H1 (cell line): ENCODE measurements around the gene FAM193B. TPM values are rescaled to one million over a fixed set of nuclear protein-coding genes. Genes with fewer than 3 reads are reported as not detected.

Experiments
- ATF3 ChIP-seq: IDR thresholded peaks from 2 replicates; pipeline ENCODE4 v1.6.1; 2011; ENCODE audit warnings: low read depth, mild to moderate bottlenecking, low read length; ENCODE audit not compliant: insufficient read depth
- BRCA1 ChIP-seq: IDR thresholded peaks from 2 replicates; pipeline ENCODE4 v1.6.1; 2012; ENCODE audit warnings: low read depth, low read length, improper control_type of control experiment
- CBX5 ChIP-seq: fragments of 300-800, 300-1000 bp; sonication (generic); IDR thresholded peaks from 2 replicates; pipeline ENCODE4 v1.7.1; 2016; ENCODE audit warnings: antibody characterized with exemption, low read length, low read depth
- EGR1 ChIP-seq: IDR thresholded peaks from 2 replicates; pipeline ENCODE4 v1.6.1; 2011; ENCODE audit warnings: low read depth, low read length, borderline replicate concordance
- EP300 ChIP-seq, 2 experiments: IDR thresholded peaks; 1 replicate in 1 of 2; 2 replicates in 1 of 2; pipeline ENCODE4 v1.6.1; 2011 to 2012; ENCODE audit warnings: low read depth in 2 of 2, low read length in 2 of 2, mild to moderate bottlenecking in 2 of 2, borderline replicate concordance in 1 of 2, inconsistent platforms in 1 of 2, moderate library complexity in 1 of 2
- EZH2 ChIP-seq: fragments of 200-600 bp; sonication (generic); IDR thresholded peaks from 2 replicates; pipeline ENCODE4 v1.7.1; 2012; ENCODE audit warnings: low read depth, mild to moderate bottlenecking, moderate library complexity, low read length, inconsistent platforms; ENCODE audit not compliant: severe bottlenecking
- FOSL1 ChIP-seq: IDR thresholded peaks from 2 replicates; pipeline ENCODE4 v1.6.1; 2011; ENCODE audit warnings: mild to moderate bottlenecking, low read depth, low read length, moderate library complexity; ENCODE audit not compliant: insufficient read depth
- JUN ChIP-seq: IDR thresholded peaks from 2 replicates; pipeline ENCODE4 v1.6.1; 2011; ENCODE audit warnings: low read depth, mild to moderate bottlenecking, improper control_type of control experiment, low read length
- MAFK ChIP-seq: IDR thresholded peaks from 2 replicates; pipeline ENCODE4 v1.6.1; 2012; ENCODE audit warnings: low read depth, mild to moderate bottlenecking, improper control_type of control experiment, low read length
- PHF8 ChIP-seq: fragments of 200-600 bp; sonication (generic); conservative IDR thresholded peaks from 2 replicates; pipeline ENCODE4 v1.7.1; 2012; ENCODE audit warnings: low read depth, mild to moderate bottlenecking, inconsistent platforms, low read length, moderate library complexity
- RFX5 ChIP-seq: IDR thresholded peaks from 2 replicates; pipeline ENCODE4 v1.6.1; 2011; ENCODE audit warnings: low read depth, low read length, improper control_type of control experiment, borderline replicate concordance
- RXRA ChIP-seq: IDR thresholded peaks from 2 replicates; pipeline ENCODE4 v1.6.1; 2011; ENCODE audit warnings: low read depth, mild to moderate bottlenecking, low read length, moderate library complexity; ENCODE audit not compliant: insufficient read depth
- SIN3A ChIP-seq, 2 experiments: IDR thresholded peaks in 1 of 2; conservative IDR thresholded peaks in 1 of 2; 2 replicates each; pipeline ENCODE4 v1.6.1; 2011 to 2012; ENCODE audit warnings: low read length in 2 of 2, improper control_type of control experiment in 1 of 2, low read depth in 1 of 2, mild to moderate bottlenecking in 1 of 2
- SUZ12 ChIP-seq: fragments of 200-600 bp; sonication (generic); IDR thresholded peaks from 2 replicates; pipeline ENCODE4 v1.6.1; 2012; ENCODE audit warnings: mild to moderate bottlenecking, inconsistent platforms, low read length, moderate library complexity, mixed read lengths
- USF2 ChIP-seq: IDR thresholded peaks from 2 replicates; pipeline ENCODE4 v1.6.1; 2011; ENCODE audit warnings: low read length, improper control_type of control experiment
- polyA plus RNA-seq, 7 experiments: library from polyadenylated mRNA; depleted of rRNA in 3 of 7; stranded (reverse) in 5 of 7; unstranded in 2 of 7; fragments of >200 nt in 5 of 7; fragments of 200-250 nt in 2 of 7; gene quantifications; 1 replicate in 5 of 7; 2 replicates in 1 of 7; 4 replicates in 1 of 7; pipeline versions ENCODE4 v1.2.1 to v1.2.3, GENCODE V29; 2011 to 2013; ENCODE audit warnings: missing spikeins in 2 of 7, mixed read lengths in 2 of 7
- total RNA-seq: library from RNA; stranded (reverse); fragmentation: NEBNext Ultra II Directional; extraction: Animal tissue kit (Norgen Biotek cat#: 25700); gene quantifications from 2 replicates; pipeline ENCODE4 v1.2.1, GENCODE V29; 2021

The FAM193B gene
- total and polyA plus RNA-seq, 2 of the 8 experiments (the other 6 are each of a cell fraction or from before 2014, with no cell fraction given): 49.9 to 69.8 TPM

GRCh38 chr5:177497292-177498012 lies 56.9 kb downstream of the FAM193B start, which contains the start of gene PDLIM7 (continued):
- TF ChIP-seq RXRA (no peak), FOSL1 (peak; percentile 47; the same call in 1 of the 2 replicates), PHF8 (peak; percentile 89), EGR1 (peak; percentile 52), ATF3 (no peak), EP300 (IDR thresholded peaks at IDR 0.05; ENCODE audit: borderline replicate concordance in 1 of 2, low read depth in 2 of 2, low read length in 2 of 2) (no peak), JUN (no peak), SUZ12 (0 out of 2 replicates have a peak, but pooled peaks have one; percentile 10), EZH2 (no peak), BRCA1 (no peak), RFX5 (no peak), SIN3A (conservative IDR thresholded peaks at IDR 0.05 in 1 of 2, IDR thresholded peaks at IDR 0.05 in 1 of 2; ENCODE audit: low read depth in 1 of 2, low read length in 2 of 2) (0 out of 4 replicates have a peak, but pooled peaks of 1 of the 2 experiments have one; percentile 25), MAFK (no peak), USF2 (no peak), CBX5 (no peak)
